Thyroid gland (tissue), 4 donors: ENCODE data around the gene CCDC78.

Experiments
- CTCF ChIP-seq, 6 experiments: fragments of 200-600 bp in 3 of 6; fragments of 450-650 bp in 3 of 6; sonication (generic) in 3 of 6; IDR thresholded peaks; one replicate each; pipeline ENCODE4 v1.5.1; 2016 to 2019; ENCODE audit warnings: antibody characterized with exemption in 6 of 6, mild to moderate bottlenecking in 2 of 6, inconsistent platforms in 1 of 6, moderate library complexity in 1 of 6
- POLR2A ChIP-seq, 2 donors: fragments of 450-650 bp; IDR thresholded peaks; one replicate each; pipeline ENCODE4 v1.6.1; 2017; ENCODE audit warnings: antibody characterized with exemption in 2 of 2, mild to moderate bottlenecking in 2 of 2, moderate library complexity in 1 of 2

- TF ChIP-seq CTCF (IDR thresholded peaks at IDR 0.05) (no peak), POLR2A (IDR thresholded peaks at IDR 0.05) (no peak)
Measured at GRCh38 chr16:723695-724094, 2.5 kb downstream of the CCDC78 start.
